Stimulated activated CD8-positive, alpha-beta memory T cell treated with anti-CD3 and anti-CD28 coated beads, Interleukin-12 subunit alpha, Interleukin-12 subunit beta, amount 100 ng/mL, for 24 hours (primary cell): Measurements from ENCODE around the gene NPSR1.
"Not testable (repeated sequence)": the region's sequence is repeated elsewhere in the genome, so short reads cannot be mapped to it uniquely, and the experiment has no call there.

ENCODE experiments used
- DNase-seq: peaks from one replicate; pipeline ENCODE4 v3.0.0-alpha.2; 2020; ENCODE audit errors: extremely low read depth

Gene NPSR1

GRCh38 chr7:34870041-34870440, 212.0 kb downstream of the NPSR1 start:
- DNase-seq, result not testable (repeated sequence)

- not testable (repeated sequence) for DNase-seq
These were observed 216.3 kb downstream of the NPSR1 start for GRCh38 chr7:34874329-34874728.

GRCh38 chr7:34875481-34875880, 217.5 kb downstream of the NPSR1 start:
- DNase-seq, result no peak

GRCh38 chr7:34878944-34879735, 221.1 kb downstream of the NPSR1 start:
- not testable (repeated sequence) for DNase-seq

DNA sequence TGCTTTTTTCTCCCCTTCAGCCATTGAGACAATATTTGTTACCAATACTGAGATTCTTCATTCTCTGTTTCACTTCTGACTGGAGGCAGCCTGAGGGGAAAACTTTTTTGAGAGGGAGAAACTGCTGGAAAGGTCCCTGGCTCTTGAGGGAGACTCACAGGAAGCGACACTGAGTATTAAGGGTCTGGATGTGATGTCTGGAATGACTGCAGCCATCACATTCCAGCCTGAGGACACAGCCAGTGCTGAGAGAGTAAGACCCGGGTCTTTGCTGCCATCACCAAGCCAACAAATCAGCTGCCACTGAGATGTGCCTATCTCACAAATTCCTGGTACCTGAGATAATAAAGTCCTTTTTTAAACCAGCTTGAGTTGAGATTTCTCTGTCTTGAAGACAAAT, 221.9 kb downstream of the NPSR1 start:
- no peak for DNase-seq

- not testable (repeated sequence) for DNase-seq
These were observed 225.8 kb downstream of the NPSR1 start for GRCh38 chr7:34883855-34884254.

DNA sequence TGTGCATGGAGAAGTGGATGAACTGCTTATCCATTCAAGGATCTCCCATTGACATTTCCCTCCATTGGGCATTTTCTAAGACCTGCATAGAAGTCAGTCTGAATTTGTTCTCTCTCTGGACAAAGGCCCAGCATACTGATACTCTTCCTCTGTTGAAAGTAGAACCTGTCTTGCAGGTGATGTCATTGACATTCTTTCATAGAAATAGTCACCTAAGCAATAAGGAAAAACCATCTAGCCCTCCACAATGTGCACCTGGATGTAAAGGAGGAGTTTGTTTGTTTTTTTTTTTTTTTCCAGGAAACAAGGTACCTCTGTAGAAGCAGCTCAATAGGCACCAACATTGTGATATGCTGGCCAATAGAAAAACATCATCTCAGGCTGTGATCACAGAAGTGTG, 228.8 kb downstream of the NPSR1 start:
- no peak for DNase-seq

DNA sequence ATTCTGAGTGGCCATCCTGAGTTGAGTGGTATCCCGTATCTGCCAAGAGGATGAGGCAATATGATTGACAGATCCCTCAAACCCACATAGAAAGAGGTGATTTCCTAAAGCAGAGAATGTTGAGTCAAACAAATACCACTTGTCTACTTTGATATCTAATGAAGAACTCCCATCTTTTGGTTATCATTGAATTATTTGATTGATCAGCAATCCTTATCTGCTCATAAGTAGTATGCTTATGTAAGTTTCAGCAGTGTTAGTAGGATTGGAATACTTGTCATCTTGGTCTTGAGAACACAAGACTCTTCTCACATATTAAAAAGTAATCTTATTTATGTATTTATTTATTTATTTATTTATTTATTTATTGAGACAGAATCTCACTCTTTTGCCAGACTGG, 231.9 kb downstream of the NPSR1 start:
- DNase-seq, result no peak

DNA sequence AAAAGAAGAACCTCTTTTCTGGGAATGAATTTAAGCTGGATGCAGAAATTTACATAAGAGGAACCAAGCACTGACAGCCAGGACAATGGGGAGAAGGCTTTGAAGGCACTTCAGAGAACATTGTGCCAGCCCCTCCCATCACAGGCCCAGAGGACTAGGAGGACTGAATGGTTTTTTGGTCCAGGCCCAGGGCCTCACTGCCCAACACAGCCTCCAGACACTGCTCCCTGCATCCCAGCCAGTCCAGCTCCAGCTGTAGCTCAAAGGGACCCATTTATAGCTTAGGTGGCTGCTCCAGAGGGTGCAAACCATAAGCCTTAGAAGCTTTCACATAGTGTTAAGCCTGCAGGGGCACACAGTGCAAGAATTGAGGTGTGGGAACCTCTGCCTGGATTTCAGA, 237.2 kb downstream of the NPSR1 start:
- no peak for DNase-seq
